Thymus (tissue), 11 donors: ENCODE results near the gene MAN1C1. TPM values are rescaled to one million over a fixed set of nuclear protein-coding genes. Genes with fewer than 3 reads are reported as not detected.
A peak's percentile ranks its signal among the peaks of the same experiment; 100 is the strongest.

Experiments
- DNase-seq, 9 donors: peaks; one replicate each; pipeline ENCODE4 v3.0.0-alpha.2; 2013; ENCODE audit warnings: low spot score in 9 of 9, low read depth in 6 of 9, missing footprints in 1 of 9
- H3K27ac ChIP-seq, 2 donors: one replicate each; pipeline ENCODE4 v1.5.1; 2013; ENCODE audit warnings: control low read depth in 1 of 2, low read depth in 1 of 2, low read length in 1 of 2, mild to moderate bottlenecking in 1 of 2, moderate library complexity in 1 of 2
- H3K27me3 ChIP-seq, 2 donors: one replicate each; pipeline ENCODE4 v1.5.1; 2013; ENCODE audit warnings: low read length in 1 of 2; ENCODE audit not compliant: control insufficient read depth in 2 of 2, insufficient read depth in 1 of 2
- H3K36me3 ChIP-seq, 2 donors: one replicate each; pipeline ENCODE4 v1.5.1; 2013; ENCODE audit warnings: low read length in 1 of 2, mild to moderate bottlenecking in 1 of 2, moderate library complexity in 1 of 2; ENCODE audit not compliant: control insufficient read depth in 2 of 2, insufficient read depth in 2 of 2
- H3K4me1 ChIP-seq, 2 donors: one replicate each; pipeline ENCODE4 v1.5.1; 2013; ENCODE audit warnings: low read length in 2 of 2; ENCODE audit not compliant: control insufficient read depth in 2 of 2, insufficient read depth in 2 of 2
- H3K4me3 ChIP-seq, 2 donors: one replicate each; pipeline ENCODE4 v1.5.1; 2013; ENCODE audit warnings: low read length in 2 of 2, control low read depth in 1 of 2, mild to moderate bottlenecking in 1 of 2
- H3K9me3 ChIP-seq, 2 donors: one replicate each; pipeline ENCODE4 v1.5.1; 2013; ENCODE audit warnings: low read length in 1 of 2, mild to moderate bottlenecking in 1 of 2; ENCODE audit not compliant: control insufficient read depth in 2 of 2, insufficient read depth in 1 of 2
- WGBS: extraction: QIAGEN DNeasy Blood & Tissue Kit; methylation state at CpG from one replicate; pipeline ENCODE4 v1.1.7; 2013; 5-methylcytosine and 5-hydroxymethylcytosine counted together
- polyA plus RNA-seq: library from polyadenylated mRNA; stranded (reverse); fragments of 200-250 nt; gene quantifications from one replicate; pipeline ENCODE4 v1.2.3, GENCODE V29; 2013
- total RNA-seq: library from RNA; stranded (reverse); fragments of 120-200 nt; gene quantifications from one replicate; pipeline ENCODE4 v1.2.4, GENCODE V29; 2013
- donor health status: healthy.

The MAN1C1 gene
- total and polyA plus RNA-seq, 2 donors, result 9.7 to 18.4 TPM

- no peaks in the 10 kb centered on the region for H3K27me3 ChIP-seq
- H3K36me3 ChIP-seq, result peaks cover 6 to 7% of the 10 kb centered on the region in 2 donors
- H3K9me3 ChIP-seq, result no peaks in the 10 kb centered on the region
- 99% methylated on average over 7 of the region's 7 CpGs for WGBS
- no peak overlapping the region for H3K4me3 ChIP-seq
- H3K4me1 ChIP-seq, result peaks cover 0 to 16% of the 10 kb centered on the region in 2 donors
- H3K27ac ChIP-seq, result no peak overlapping the region
- no peak for DNase-seq
Observed at GRCh38 chr1:25814549-25815087, 198.0 kb downstream of the MAN1C1 start.

- Histone ChIP-seq H3K27me3 (no peaks in the 10 kb centered on the region), H3K36me3 (peaks cover 6 to 7% of the 10 kb centered on the region in 2 donors), H3K27ac (no peak overlapping the region), H3K4me3 (no peak overlapping the region), H3K4me1 (peaks cover 0 to 16% of the 10 kb centered on the region in 2 donors), H3K9me3 (peaks cover 0 to 1% of the 10 kb centered on the region in 2 donors)
- DNase-seq, result no peak
- WGBS, result 97% methylated on average over 24 of the region's 24 CpGs
Observed at GRCh38 chr1:25815208-25816111, 198.9 kb downstream of the MAN1C1 start.

DNA sequence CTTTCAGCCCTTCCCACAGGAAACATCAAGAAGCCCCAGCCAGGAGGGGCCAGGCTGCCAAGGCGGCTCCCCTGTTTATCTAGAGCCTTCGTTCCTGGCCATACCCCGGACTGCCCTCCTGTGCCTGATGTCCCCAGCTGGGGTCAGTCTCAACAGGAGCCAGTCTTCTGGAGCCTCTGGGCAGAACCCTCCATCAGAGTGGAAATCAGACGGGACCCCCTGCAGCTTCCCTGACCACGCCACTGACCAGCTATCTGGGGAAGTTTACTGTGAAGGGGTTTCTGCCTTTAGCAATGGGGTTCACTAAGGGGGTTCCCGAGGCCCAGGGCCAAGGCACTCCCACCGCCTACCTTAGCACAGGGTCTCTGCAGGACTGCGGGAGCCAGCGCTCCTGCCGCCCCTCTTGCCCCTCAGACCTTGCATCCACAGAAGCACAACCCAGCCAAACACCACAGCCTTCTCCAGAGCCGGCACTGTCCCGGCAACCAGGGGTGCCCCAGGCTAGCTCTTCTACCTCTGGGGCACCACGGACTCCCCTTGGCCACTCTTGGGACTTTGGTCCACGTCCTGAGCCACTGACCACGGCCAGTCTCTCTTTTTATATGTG is 199.6 kb downstream of the MAN1C1 start:
- Histone ChIP-seq H3K4me1 (peaks cover 6 to 21% of the 10 kb centered on the region in 2 donors), H3K27ac (no peak overlapping the region), H3K4me3 (no peak overlapping the region), H3K9me3 (peaks cover 0 to 2% of the 10 kb centered on the region in 2 donors), H3K36me3 (peaks cover 6 to 7% of the 10 kb centered on the region in 2 donors), H3K27me3 (no peaks in the 10 kb centered on the region)
- WGBS, result 98% methylated on average over 15 of the region's 15 CpGs
- no peak for DNase-seq

DNA sequence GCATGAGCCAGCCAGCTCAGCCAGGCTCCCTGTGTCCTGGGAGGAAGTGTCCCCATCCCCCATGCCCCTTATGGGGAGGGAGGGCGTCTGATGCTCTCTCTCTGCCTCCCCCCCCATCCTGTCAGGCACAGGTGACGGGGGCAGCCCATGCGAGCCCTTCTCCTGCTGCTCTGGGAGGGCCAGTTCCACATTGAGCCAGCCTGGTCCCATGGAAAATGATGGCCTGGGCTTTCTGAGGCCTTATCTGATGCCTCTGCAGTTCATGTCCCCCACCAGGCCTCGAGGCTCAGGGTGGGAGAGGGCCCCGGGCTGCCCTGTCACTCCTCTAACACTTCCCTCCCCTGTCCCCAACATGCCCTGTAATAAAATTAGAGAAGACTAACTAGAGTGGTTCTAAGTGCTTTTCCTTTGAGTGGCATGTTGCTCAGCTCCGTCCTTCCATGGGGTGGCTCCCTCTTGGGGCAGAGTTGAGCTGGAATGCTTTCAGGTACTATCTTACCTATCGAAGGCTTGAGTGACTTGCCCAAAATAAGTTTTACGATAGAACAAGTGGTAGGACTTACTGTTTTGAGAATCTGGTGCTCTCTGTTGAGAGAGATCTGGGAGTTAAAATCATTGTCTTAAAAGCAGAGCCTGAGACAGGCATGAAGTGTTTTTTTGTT is 201.4 kb downstream of the MAN1C1 start:
- H3K9me3 ChIP-seq, result peaks cover 0 to 2% of the 10 kb centered on the region in 2 donors
- H3K4me3 ChIP-seq, result no peak overlapping the region
- no peaks in the 10 kb centered on the region for H3K27me3 ChIP-seq
- peaks cover 10 to 29% of the 10 kb centered on the region in 2 donors for H3K4me1 ChIP-seq
- peaks cover 6 to 7% of the 10 kb centered on the region in 2 donors for H3K36me3 ChIP-seq
- 80% methylated on average over 8 of the region's 8 CpGs for WGBS
- no peak overlapping the region for H3K27ac ChIP-seq
- DNase-seq, result no peak

DNA sequence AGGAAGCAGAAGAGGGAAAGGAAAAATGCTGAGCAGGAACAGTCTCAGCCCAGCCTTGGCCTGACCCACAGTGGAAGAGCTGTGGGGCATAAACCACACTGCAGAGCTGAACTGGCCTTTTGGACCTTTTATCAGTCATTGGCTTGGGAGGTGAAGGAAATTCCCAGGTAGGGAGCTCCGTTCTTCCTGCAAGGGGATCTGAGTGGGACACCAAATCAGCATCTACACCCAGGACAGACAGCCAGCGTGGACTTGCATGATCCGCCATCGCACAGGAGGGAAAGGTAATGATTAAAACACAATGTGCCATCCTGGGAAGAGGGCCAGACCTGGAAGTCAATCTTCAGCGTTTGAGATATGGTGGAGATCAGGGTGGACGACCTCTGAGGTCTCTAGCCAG is 202.0 kb downstream of the MAN1C1 start:
- peaks cover 10 to 29% of the 10 kb centered on the region in 2 donors for H3K4me1 ChIP-seq
- DNase-seq, result no peak

GRCh38 chr1:25819491-25820246 is 203.1 kb downstream of the MAN1C1 start, which contains the start of gene MTFR1L:
TSS of gene MTFR1L (plus strand) at chr1:25819954. CDS start at chr1:25823105, 3,151 bp downstream.
- DNase-seq, result peak; percentile 68 to 94 (median 84)
- WGBS, result 2% methylated on average over 64 of the region's 64 CpGs
- Histone ChIP-seq H3K4me3 (peak within 1 kb of the TSS; percentile 89 to 97), H3K9me3 (peaks cover 0 to 2% of the 10 kb centered on the region in 2 donors), H3K27me3 (no peaks in the 10 kb centered on the region), H3K36me3 (peaks cover 8 to 13% of the 10 kb centered on the region in 2 donors), H3K4me1 (peaks cover 10 to 29% of the 10 kb centered on the region in 2 donors), H3K27ac (peak within 1 kb of the TSS; percentile 90 to 92)

More for the DNA sequence above, 202.0 kb downstream of the MAN1C1 start:
- H3K36me3 ChIP-seq, result peaks cover 6 to 7% of the 10 kb centered on the region in 2 donors
- no peak overlapping the region for H3K27ac ChIP-seq
- H3K27me3 ChIP-seq, result no peaks in the 10 kb centered on the region
- peaks cover 0 to 2% of the 10 kb centered on the region in 2 donors for H3K9me3 ChIP-seq
- 95% methylated on average over 6 of the region's 6 CpGs for WGBS
- no peak overlapping the region for H3K4me3 ChIP-seq

- H3K9me3 ChIP-seq, result peaks cover 0 to 2% of the 10 kb centered on the region in 2 donors
- peak overlapping the region; percentile 89 to 97 for H3K4me3 ChIP-seq
- H3K4me1 ChIP-seq, result peaks cover 10 to 29% of the 10 kb centered on the region in 2 donors
- no peaks in the 10 kb centered on the region for H3K27me3 ChIP-seq
- peak overlapping the region; percentile 90 to 92 for H3K27ac ChIP-seq
- H3K36me3 ChIP-seq, result peaks cover 8 to 16% of the 10 kb centered on the region in 2 donors
- WGBS, result 1% methylated on average over 67 of the region's 67 CpGs
- peak in 8 of 9 donors; percentile 52 to 89 (median 64) for DNase-seq
Observed at GRCh38 chr1:25820247-25821111, 203.9 kb downstream of the MAN1C1 start.
